Activated CD8-positive, alpha-beta memory T cell treated with anti-CD3 and anti-CD28 coated beads, Interleukin-2, amount 50 U/mL, for 1 hour (primary cell): Measurements from ENCODE around the gene TBC1D13.
"Not testable (repeated sequence)": the region's sequence is repeated elsewhere in the genome, so short reads cannot be mapped to it uniquely, and the experiment has no call there.

Experiments
- DNase-seq: peaks from one replicate; pipeline ENCODE4 v3.0.0-alpha.2; 2020; ENCODE audit errors: extremely low read depth

Gene TBC1D13

DNA sequence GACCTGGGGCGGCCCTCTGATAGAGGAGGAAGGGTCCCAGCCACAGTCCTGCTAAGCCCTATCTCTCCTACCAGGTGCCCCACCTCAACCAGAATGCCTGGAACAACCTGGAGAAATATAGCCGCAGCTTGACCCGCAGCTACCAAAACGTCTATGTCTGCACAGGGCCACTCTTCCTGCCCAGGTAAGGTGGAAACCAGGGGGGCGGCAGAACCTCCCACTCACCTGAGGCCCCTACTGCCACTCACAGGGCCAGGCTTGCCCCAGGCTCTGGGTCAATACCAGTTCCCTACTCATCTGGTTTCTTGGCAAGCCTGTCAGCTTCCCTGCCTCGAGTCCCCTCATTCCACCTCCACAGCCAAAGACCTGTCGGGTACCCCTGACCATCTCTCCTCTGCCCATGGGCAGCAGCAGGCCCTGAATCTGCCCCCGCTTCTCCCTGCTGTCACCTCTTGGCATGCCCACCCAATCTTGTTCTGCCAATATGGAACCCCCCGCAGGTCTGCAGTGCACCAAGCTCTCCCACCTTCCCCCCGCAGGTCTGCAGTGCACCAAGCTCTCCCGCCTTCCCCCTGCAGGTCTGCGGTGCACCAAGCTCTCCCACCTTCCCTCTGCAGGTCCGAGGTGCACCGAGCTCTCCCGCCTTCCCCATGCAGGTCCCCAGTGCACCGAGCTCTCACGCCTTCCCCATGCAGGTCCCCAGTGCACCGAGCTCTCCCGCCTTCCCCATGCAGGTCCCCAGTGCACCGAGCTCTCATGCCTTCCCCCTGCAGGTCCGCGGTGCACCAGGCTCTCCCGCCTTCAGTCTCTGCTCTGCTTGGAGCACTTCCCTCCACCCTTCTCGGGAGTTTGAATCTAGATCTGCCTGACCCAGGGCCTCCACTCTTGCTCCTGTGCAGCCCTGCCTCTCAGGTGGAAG is 33.9 kb downstream of the TBC1D13 start:
- no peak for DNase-seq

DNA sequence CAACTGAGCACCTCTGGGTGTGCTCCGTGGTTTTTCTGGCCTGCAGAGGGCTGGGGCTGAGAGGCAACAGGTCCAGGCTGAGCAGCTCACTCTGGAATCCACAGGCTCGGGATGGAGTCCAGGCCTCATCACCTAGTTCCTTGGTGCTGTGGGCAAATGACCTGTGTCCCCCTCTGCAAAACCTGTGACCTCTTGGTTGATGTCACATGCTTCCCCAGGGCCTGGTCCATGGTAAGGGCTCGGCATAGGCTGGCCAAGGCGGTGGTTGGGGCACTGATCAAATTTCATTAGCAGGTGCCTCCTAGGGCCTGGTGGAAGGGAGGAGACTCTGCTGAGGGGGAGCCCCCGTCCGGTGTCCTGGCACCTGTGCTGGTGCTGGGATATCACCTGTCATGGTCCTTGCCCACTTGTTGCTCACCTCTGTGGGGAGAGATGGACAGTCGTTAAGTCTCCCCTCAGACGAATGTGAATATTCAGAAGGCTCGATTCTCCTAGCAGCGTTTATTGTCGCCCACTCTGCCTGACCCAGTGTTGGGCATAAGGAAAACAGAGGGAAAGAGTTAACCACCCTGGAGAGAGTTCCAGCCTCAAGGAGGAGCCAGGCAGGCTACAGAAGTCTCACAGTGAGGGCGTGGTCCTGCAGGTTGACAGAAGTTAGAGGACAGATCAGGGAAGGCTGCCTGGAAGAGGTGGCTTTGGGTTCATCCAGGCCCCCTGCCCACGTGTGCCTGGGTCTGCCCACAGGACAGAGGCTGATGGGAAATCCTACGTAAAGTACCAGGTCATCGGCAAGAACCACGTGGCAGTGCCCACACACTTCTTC is 34.7 kb downstream of the TBC1D13 start:
- no peak for DNase-seq

DNA sequence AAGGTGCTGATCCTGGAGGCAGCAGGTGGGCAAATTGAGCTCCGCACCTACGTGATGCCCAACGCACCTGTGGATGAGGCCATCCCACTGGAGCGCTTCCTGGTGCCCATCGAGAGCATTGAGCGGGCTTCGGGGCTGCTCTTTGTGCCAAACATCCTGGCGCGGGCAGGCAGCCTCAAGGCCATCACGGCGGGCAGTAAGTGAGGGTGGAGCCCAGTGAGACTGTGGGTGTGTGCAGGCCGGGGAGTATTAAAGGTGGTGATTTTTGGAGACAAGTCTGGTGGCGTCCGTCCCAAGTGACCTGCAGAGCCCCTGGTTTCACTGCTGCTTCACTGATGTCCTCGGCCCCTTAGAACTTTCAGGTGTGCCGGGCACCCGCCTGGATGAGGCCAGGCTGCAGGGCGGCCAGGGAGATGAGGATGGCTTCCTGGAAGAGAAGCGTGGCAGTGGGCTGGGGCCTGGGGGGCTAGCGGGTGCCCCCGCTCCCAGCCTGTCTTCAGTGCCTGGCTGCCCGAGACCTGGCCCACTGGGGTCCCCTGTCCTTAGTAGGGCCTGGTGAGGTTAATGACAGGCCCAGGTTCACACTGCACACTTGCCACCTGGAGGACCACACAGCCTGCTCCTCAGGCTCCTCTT is 35.5 kb downstream of the TBC1D13 start:
- no peak for DNase-seq

DNA sequence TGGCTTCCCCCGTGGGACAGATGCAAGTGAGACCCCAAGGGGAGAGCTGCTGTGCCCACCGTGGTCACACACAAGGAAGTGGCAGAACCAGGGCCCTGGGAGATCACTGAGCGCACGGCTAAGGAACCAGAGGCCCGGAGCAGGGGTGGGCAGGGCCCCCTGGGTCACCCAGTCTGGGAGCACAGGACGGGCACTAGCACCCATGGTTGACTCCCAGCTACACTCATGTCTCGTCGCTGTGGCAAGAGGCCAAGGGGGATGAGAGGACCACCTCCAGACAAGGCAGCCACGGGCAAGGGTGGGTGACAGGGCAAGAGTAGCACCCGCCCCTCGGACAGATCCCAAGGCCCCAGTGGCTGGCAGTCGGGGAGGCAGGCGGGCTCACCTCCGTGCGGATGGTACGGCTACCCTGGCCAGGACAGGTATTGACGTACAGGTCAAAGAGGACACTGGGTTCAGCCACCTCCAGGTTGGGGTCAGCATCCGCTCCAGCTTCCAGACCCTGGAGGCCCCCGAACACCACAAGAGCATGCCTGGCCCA is 36.4 kb downstream of the TBC1D13 start:
- DNase-seq = no peak

DNA sequence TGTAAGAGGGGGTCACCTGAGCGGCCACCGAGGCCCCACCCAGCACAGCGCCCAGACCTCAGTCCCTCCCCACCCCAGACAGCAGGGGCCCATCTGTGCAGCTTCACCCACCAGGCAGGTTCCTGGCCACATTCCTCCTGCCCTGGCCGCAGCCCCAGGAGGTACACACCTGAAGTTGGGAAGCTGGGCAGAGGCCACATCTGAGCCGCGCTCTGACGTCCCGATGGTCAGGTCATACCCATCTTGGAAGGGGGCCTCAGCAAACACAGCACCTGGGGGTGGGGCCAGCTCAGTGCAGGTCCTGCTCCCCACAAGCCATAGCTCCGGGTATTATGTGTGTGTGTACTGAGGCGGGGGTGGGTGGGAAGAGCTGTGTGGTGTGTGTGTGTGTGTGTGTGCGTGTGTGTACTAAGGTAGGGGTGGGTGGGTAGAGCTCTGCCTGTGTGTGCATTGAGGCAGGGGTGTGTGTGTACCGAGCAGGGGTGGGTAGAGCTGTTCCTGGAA is 36.9 kb downstream of the TBC1D13 start:
- no peak for DNase-seq

DNA sequence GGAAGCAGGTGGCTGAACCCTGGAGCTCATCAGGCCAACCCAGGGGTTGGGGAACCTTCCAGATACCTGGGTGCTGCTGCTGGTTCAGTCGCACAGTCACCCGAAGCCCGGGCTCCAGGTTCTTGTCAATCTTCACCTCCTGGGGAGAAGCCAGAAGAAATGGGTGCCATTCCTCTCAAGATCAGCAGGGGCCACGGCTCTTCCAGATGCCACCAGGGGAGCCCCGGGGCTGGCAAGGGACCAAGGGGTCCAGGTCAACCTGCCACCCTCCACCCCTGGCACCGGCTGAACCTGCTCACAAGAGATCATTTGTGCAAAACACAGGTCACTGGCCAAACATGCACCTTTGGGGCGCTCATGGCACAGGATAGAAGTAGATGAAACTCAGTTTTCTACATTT is 37.9 kb downstream of the TBC1D13 start:
- DNase-seq = no peak

DNA sequence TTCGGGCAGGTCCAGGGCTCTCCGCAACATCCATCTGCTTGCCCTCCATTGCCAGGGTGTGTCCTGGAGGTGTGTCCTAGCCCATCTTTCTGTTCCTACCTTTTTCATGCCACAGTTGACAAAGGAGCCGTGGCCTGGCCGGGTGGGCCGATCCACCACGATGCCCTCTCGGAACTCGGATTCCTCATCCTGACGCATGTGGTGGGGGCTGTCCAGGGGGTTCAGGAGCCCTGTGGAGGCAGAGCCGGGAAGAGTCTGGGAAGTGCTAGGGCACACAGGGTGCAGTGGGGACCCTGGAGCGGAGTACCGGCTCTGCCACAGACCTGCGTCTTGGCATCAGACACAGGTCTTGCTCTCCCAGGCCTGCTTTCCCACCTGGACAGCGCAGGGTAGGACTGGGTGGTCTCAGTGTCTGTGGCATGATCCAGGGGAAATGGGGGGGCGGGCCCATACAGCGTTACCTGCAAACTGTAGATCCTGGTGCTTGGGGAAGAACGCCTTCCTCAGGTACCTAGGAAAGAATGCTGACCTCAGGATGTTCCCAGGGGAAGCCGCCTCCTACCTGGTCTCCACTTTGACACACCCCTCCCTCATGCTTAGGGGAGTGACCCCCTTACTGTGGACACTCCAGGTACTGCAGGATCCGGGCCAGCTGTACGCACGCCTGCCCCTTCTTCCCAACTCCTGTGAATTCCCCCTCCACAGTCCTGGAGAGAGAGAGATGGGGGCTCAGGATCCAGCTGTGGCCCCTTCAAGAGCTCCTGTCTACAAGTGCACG is 39.1 kb downstream of the TBC1D13 start:
- no peak for DNase-seq

DNA sequence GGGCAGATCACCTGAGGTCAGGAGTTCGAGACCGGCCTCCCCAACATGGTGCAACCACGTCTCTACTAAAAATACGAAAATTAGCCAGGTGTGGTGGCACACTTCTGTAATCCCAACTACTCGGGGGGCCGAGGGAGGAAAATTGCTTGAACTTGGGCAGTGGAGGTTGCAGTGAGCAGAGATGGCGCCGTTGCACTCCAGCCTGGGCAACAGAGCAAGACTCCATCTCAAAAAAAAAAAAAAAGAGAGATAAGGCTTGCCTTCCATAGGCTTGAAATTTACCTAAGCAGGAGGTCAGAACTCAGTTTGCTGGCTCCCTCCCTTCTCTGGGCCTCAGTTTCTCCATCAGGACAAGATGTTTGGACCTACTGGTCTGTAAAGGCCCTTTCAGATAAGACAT is 41.2 kb downstream of the TBC1D13 start:
- no peak for DNase-seq

DNA sequence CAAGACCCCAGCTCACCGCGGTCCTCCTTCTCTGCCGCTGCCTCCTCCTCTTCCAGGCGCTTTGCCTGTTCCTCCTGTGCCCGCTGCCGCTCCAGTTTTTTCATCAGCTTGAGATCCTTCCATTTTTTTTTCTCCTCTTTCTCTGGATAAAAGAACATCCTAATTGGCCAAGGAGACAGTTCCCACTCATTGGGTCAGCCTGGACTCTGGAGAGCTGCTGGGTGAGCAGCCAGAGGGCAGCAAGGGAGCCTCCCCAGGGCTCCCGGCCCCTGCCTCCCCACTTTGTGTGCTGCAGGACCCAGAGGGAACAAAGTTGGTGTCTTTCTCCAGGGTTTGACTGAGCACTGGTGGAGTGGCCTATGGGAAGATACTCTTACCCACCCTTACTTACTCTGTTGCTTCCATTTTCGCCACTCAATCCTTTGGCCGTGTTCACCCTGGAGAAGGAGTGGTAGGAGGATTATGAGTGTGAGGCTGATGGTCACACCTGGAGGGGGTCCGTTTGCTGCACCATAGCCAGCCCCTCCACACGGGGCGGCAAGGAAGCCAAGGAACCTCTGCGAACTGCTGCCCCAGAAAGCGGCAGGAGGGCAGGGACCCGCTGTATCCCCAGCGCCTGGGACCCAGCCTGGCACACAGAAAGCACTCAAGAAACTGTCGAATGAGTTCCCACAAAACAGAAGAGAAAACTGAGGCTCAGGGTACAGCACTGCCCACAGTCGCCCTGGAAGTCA is 41.8 kb downstream of the TBC1D13 start:
- no peak for DNase-seq

DNA sequence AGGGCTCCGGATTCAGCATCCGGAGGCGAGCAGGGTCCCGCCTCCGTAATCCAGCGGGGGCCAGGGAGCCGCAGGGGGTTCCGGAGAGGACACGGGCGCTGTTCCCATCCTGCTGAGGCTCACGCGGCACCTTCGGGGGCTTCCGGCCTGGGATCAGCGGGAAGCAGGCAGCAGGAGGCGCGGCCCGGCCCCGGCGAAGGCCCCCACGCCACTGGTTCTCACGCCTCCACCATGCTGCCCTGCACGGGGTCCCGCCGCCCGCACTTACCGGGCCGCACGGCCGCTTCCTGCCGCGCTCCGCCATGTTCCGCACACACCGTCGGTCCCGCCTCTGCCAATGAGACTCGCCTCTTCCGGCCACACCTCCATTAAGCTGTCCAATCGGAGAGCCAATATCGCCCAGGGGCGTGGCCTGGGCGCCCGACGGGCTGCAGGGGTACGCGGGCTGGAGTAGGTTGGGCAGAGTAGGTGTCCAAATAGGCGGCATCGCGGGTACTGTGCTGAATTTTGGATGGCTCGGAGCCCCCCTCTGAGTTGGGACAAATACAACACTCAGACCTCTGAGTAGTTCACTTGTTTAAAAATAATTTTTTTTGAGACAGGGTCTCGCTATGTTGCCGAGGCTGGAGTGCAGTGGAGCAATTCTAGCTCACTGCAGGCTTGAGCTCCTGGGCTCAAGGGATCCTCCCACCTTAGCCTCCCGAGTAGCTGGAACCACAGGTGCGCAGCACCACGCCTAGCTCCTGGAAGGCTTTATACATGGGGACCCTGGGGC is 42.6 kb downstream of the TBC1D13 start, which contains the start of gene SPOUT1:
TSS of gene SPOUT1 (minus strand) at position 318 of the 775 bp plus-strand sequence. CDS start at position 304, 14 bp downstream.
- DNase-seq = peak; percentile 73

DNA sequence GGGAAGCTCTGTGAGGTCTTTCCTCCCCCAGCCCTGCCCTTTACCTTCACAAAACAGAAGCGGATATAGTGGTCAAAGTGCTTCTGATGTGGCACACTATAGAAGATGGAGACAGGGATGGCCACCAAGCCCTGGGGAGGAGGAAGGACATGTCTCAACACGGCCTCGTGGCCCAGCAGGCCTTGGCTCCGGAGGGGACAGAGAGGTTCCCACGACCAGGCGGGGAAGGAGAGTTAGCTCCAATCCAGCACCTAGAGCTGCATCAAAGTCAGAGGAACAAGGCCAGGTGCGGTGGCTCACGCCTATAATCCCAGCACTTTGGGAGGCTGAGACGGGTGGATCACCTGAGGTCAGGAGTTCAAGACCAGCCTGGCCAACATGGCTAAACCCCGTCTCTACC is 46.6 kb downstream of the TBC1D13 start:
- no peak for DNase-seq

DNA sequence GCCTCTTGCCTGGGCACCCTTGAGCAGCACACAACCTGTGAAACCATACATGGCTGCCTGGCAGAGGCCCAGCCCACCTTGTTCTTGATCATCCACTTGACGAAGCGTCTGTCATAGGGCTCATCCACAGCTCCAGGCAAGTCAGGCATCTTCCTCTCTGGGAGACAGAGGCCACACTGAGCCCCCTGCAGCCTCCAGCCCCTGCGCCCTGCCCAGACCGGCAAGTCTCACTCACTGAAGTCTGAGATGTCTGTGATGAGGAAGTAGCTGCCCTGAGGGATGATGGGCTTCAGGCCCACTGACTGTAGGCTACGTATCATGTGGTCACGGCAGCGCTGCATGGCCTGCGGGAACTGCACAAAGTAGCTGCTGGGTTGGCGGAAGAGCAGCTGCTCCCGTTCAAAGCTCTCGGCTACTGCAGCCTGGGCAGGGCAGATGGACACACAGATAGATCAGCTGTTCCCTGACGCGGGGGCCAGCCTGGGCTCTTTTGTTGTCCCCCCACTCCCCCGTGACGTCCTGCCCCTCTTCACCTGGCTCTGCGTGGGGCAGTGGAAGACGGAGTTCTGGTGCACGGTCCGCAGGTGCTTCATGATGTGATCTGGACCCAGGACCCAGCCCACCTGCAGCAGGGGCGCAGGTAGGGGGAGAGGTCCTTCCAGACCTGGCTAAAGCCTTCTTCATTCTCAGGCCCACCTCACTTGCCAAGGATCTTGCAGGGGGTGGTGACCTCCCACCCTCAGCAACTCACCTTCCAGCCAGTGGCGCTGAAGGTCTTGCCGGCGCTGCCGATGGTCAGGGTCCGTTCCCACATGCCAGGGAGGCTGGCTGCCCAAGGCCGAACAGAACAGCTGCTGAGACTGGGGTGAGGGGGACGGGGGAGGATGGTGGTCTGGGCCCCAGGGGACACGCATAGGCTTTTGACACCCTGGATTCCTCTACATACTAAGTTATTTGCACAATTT is 48.5 kb downstream of the TBC1D13 start:
- DNase-seq = no peak

DNA sequence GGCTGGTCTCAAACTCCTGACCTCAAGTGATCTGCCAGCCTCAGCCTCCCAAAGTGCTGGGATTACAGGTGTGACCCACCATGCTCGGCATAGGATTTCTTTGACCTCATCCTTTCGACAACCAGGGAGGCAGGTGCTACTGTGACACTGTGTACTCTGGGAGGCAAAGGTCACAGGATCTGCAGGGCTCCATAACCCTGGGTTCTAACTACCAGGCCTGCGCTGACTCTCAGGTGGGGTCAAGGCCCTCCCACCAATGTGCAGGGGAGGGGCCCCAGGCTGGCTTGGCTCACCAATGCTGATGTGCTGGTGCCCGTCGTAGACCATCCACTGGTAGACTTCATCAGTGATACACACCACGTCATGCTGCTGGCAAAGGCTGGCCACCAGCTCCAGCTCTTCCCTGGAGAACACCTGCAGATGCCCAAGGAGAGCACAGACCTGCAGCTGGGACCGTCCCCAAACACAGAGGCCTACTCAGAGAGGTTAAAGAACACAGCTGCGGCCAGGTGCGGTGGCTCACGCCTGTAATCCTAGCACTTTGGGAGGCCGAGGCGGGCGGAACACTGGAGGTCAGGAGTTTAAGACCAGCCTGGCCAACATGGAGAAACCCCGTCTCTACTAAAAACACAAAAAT is 49.6 kb downstream of the TBC1D13 start:
- DNase-seq = no peak

DNA sequence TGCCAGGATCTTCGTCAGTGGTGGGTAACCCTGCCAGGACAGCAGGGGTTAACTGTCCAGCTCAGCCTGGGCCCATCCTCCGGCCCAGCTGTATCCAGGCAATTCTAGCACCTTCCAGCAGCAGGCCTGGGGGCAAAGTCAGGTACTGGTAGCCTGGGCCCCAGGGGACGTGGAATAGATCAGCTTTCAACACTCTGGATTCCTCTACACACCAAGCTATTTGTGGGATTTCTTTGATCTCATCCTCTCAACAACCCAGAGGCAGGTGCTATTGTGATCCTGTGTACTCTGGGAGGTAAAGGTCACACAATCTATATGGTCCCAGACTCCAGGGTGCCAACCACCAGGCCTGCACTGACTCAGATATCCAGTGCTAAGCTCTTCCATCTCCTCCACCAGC is 51.3 kb downstream of the TBC1D13 start:
- DNase-seq = no peak

DNA sequence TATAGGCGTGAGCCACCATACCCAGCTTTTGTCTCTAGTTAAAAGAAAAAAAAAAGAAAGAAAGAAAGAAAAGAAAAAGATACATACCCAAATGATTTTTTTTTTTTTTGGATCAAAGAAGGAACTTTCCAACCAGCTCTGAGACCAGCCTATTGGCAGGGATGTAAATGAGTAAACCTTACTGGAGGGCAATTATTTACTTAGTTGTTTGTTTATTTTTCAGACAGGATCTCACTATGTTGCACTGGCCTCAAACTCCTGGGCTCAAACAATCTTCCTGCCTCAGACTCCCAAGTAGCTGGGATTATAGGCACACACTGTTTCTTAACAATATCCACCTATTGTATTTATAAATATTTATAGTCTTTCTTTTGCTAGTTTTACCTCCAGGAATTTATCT is 53.5 kb downstream of the TBC1D13 start:
- DNase-seq = no peak

DNA sequence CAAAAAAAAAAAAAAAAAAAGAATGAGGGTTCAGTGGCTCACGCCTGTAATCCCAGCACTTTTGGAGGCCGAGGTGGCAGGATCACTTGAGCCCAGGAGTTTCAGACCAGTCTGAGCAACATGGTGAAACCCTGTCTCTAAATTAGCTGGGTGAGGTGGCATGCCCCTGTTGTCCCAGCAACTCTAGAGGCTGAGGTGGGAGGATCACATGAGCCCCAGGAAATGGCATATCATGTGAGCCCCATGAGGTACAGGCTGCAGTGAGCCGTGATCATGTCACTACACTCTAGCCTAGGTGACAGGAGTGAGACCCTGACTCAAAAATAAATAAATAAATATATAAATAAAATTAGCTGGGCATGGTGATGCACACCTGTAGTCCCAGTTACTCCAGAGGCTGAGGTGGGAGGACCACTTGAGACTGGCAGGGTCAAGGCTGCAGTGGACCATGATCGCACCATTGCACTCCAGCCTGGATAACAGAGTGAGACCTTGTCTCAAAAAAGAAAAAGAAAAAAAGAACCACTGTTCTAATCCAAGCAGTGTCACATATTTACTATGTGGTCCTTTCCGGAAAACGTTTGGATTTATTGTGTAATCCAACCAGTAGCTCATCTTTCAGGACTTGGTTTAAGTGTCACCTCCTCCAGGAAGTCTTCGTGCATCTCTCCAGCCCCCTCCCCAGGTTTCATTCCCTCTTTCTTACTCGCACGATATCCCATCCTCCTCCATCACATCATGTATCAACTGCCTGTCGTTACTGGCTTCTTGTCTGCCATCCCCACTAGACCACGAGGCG is 54.8 kb downstream of the TBC1D13 start:
- DNase-seq = no peak

DNA sequence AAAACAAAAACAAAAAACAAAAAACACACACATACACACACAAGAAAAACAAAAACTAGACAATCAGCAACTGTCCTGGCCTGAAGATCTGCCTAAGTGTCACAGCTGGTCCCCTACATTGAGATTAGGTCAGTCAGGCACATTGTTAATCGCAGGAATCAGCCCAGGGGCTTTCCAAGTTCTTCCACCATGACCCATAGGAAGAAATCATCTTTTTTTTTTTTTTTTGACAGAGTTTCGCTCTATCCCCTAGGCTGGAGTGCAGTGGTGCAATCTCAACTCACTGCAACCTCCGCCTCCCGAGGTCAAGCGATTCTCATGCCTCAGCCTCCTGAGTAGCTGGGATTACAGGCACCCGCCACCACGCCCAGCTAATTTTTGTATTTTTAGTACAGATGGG is 56.1 kb downstream of the TBC1D13 start:
- not testable (repeated sequence) for DNase-seq
